GM21825 (cell line): ENCODE measurements around the gene MAGI3.
"Not testable (repeated sequence)": the region's sequence is repeated elsewhere in the genome, so short reads cannot be mapped to it uniquely, and the experiment has no call there.

ENCODE experiments used
- ATAC-seq: cut with Tn5 transposase; IDR thresholded peaks from one replicate; pipeline ENCODE4 v1.9.1; 2021; ENCODE audit warnings: mild to moderate bottlenecking, moderate library complexity; ENCODE audit not compliant: unreplicated experiment

The MAGI3 gene

DNA sequence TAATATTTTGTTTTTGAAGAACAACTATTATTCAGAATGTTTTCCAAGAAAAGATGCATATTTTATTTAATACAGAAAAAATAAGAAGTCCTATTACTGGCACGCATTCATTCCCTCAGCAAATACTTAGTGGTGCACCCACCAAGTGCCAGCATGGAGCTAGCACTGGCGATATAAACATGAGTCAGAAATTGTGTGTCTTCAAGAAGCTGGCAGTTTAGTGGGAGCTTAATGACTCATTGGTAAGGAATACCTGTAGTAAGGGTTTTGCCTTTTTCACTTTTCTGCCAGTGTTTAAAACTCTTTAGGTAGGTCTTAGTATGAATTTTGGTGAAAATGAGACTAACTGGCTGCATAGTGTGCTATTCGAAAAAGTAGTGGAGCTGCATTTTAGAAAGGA, 6.3 kb downstream of the MAGI3 start:
- ATAC-seq: no peak

DNA sequence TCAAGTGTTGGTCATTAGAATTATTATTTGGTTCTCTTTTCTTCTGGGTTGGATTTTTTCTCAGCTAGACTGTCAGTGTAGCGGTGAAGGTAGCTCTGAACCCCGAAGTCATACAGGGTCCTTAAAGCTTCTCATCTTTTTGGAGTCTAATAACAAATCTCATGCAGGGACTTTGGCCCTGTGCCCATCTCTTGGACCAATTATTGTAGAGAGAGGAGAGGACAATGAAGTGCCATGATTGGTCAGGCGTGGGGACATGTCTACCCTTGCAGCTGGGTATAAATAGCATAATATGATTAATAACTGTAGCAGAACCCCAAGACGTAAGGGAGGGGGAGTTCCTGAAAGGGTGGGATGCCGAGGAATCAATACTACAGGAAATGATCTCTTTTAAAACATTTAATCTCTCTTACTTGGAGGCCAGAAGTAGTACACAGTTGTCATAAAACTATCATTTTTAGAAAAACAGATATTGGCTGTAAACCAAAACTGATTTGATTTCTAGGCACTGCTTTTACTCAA, 8.8 kb downstream of the MAGI3 start:
- ATAC-seq: no peak

DNA sequence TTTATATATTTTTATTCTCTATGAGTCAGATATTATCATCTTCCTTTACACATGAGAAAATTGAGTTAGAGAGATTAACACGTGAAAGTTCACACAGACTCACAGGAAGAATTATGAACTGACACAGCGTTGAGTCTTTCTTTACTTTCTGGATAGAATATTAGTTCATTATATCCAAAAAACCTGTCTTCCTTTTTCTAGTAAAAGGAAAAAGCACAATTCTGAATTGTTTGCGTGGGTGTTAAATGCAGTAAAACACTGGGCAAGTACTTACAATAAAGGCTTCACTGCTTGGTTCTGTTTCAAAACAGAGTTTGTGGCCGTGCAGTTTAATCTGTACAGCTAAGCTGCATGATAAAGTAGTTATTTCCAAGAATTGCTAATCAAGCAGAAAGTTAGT, 10.8 kb downstream of the MAGI3 start:
- ATAC-seq: no peak

DNA sequence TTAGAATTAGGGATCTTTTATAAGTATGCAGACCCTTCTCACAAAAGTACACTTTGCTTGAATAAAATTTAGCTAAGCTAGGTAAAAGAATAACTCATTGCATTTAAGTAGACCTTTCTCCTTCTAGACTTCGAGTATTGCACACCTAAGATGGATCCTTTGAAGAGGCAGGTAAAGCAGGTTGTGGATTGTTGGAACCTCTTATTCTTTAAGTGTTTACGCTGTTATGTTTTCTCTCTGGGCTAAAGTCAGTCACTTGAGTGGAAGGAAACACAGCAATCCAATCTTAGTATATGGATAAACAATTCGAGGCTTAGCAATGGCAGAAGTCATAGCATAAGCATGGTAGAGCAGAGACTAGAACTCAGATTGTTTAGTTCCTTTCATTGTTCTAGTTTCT, 11.4 kb downstream of the MAGI3 start:
- no peak for ATAC-seq

DNA sequence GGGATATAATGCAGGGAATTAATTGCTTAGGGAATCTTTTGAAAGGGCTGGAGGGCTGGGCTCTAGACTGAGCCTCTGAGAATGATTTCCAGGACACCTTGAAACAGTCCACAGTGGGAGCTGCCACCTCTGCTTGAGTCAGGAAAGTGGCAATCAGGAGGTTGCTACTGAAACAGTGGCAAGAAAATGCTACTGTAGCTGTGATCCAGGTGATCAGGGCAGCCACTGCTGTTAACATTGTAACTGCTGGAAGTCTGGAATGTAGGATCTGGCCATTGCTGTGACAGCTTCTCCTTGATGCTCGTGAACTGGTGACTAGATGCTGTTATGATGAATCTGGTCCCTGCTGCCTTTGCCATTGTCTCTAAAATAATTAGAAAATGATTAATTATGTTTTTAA, 12.8 kb downstream of the MAGI3 start:
- ATAC-seq: no peak

DNA sequence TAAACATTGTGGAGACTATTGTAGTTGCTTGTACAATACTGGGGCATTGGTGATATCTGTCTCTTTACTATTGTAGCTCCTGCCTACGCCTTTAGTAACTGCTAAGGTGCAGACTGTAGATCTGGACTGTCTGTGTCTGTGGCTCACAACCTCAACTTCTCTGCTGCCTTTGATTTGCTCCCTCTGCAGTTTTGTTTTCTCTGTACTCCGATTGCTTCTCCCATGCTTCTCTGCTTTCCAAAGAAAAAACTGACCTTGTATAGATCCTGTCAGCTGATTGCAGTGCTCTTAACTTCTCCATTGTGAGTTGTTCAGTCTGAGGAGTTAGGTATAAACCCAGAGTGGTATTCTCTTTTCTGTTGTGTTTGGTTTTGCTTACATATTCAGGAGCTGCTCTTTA, 15.3 kb downstream of the MAGI3 start:
- ATAC-seq: no peak

DNA sequence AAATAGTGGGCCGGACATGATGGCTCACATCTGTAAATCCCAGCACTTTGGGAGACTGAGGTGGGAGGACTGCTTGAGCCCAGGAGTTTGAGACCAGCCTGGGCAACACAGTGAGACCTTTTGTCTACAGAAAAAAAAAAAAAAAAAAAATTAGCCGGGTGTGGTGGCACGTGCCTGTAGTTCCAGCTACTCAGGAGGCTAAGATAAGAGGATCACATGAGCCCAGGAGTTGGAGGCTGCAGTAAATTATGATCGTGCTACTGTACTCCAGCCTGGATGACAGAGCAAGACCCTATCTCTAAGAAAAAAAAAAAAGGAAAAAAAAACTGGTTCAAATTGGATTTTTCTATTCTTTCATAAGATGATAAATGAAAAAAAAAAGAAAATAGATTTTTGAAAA, 15.8 kb downstream of the MAGI3 start:
- not testable (repeated sequence) for ATAC-seq

DNA sequence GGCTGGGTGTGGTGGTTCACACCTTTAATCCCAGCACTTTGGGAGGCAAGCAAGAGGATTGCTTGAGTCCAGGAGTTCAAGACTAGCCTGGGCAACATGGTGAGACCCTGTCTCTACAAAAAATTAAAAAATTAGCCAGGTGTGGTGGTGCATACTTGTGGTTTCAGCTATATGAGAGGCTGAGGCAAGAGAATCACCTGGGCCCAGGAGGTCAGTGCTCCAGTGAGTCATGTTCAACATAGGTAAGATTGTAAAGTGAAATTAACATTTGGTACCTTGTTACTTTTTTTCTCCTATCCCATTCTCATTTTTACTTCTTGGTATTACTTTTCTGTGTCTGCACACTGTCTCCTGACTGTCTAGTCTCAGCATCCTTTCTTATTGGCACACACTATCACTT, 19.0 kb downstream of the MAGI3 start:
- no peak for ATAC-seq

DNA sequence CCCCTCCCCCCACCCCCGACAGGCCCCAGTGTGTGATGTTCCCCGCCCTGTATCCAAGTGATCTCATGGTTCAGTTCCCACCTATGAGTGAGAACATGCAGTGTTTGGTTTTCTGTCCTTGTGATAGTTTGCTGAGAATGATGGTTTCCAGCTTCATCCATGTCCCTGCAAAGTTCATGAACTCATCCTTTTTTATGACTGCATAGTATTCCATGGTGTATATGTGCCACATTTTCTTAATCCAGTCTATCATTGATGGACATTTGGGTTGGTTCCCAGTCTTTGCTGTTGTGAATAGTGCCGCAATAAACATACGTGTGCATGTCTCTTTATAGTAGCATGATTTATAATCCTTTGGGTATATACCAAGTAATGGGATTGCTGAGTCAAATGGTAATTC, 21.7 kb downstream of the MAGI3 start:
- not testable (repeated sequence) for ATAC-seq

DNA sequence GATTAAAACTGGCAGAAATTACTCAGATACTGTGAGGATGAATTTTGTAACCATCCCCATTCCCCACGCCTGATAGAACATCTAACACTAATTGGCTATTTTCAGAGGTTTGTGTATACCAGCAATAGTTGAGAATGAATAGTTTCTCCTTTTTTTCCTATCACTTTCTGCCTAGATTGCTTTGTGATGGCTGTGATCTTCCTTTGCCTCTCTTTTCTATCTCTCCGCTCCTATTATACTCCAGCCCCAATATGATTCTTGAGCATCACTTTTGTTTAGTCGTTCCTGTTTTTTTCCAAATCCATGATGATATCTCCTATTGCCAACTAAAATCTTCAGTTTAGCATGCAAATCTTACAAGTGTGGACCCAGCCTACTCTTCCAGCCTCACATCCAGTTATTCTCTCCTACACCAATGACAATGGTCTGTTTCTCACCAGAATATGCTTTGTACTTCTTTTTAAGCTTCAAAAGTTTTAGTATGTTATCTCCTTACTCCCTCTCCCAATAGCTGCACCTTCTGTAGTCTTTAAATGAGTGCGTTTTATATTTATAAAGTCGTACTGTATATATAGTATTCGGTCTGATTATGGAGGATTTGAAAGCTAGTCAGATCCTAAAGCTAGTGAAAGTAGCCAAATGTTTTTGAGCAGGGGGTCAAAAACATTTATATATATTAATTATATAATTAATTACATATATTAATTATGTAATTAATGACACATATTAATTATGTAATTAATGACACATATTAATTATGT, 25.2 kb downstream of the MAGI3 start:
- ATAC-seq: no peak

DNA sequence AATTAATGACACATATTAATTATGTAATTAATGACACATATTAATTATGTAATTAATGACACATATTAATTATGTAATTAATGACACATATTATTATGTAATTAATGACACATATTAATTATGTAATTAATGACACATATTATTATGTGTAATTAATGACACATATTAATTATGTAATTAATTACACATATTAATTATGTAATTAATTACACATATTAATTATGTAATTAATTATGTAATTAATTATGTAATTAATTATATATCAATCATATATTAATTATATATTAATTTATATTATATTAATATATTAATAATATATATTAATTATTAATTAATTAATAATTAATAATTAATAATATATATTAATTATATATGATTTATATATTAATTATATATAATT, 25.8 kb downstream of the MAGI3 start:
- not testable (repeated sequence) for ATAC-seq

DNA sequence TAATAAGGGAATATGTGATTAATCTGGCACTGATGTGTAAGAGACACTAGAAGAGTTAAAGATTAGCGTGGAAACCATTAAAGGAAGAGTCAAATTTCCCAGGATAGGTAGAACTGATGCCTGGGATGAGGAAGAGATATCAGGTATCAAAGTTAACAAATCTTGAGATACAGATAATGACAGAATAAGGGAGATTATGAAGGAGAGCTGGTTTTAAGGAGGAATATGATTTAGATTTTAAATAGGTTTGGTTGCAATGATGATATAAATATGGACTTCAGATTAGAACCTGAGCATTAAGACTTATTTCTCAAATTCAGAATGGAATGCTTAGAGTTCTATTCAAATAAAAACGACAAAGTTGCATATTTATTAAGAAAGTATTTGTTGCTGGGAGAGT, 26.2 kb downstream of the MAGI3 start:
- ATAC-seq: no peak

DNA sequence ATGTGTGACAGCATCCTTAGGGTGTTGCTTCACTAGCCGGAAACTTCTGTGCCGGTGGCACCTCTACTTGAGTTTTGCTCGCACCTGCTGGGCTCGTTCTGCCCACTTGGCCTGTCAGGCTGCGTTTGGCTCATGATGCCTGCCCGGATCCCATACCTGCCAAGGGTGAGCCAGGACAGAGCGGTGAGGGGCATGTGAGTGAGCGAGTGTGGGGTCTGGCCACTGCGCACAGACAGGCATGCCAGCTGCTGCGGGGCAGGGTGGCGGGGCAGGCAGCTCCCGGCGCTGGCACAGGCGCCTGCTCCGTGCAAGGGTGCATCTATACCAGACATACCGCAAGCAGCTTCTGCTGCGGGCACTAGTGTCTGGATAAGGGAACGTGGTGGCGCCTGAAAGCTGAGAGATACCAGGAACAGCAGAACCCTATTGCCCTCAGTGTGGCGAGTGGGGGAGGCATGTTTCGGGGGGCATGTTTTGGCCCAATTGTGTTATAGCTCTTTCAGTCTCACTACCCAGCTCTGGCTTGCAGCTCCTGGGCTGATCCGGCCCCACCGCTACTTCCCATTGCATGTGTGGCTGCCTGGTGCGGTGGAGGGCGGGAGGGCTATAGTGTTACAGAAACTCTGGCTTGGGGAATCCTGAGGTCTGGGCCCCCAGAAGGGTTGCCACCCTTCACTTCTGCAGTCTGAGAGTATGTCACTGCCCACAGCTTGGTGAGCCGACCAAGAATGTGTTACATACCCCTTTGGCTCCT, 32.2 kb downstream of the MAGI3 start:
- no peak for ATAC-seq

DNA sequence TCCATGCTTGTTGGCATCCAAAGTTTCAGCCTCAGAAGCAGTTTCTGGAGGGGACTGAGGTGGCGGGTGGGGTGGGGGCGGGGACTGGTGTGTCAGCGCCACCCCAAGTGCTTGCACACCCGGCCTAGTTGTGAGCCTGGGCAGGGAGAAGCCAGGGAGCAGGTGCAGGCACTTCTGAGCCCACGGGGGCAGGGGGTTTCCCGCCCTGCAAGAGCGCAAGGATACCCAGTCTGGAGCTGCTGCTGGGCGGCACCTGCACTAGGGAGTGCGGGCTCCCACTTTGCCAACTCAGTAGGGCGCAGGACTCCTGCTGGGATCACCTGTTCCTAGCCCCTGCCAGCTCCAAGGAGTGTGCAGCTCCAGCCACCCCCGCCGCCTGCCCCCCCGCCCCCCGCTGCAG, 33.5 kb downstream of the MAGI3 start:
- ATAC-seq: no peak

DNA sequence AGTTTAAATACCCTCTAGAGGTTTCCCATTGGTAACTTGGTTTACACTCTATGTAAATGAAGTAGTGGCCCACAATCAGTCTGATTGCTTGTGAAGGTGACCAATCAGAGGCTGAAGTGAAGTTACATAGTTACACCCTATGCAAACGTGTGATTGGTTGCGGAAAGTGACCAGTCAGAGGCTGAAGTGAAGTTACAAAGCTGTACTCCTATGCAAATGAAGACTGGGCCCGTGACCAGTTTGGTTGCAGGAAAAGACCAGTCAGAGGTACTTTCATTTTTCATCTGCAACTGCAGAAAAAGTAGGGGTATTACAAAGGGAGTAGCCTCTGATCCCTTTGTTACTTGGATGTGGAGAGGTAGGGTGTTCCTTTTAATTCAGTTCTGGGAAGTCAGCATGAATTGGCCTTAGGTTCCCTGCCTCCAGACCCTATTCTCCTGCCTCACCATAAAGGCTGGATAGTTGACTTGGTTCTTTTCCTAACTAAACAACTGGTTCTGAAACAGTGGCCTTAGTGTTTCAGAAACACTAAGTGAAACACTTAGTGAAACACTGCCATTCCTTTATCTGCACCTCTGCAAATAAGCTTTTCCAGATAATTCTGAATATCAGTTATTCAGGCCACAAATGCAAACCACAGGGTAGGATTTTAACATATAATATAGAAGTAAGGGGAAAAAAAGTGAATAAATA, 39.3 kb downstream of the MAGI3 start:
- no peak for ATAC-seq

DNA sequence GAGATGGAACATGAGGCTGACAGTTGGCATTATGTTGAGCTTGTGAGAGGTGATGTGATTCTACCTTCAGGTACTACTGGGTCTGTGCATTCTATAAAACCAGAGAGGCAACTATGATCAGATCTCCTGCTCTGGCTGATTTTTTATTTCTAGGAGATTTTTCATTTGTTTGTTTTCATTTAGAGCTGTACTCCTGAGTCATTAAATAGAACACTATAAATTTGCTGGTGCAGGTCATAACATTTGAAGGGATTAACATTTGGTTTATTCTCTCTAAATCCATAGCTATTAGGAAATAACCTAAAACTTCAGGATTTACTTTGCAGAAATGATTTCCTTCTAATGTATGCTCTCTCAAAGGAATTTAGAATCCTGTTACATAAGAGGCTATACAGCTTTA, 42.9 kb downstream of the MAGI3 start:
- ATAC-seq: no peak

DNA sequence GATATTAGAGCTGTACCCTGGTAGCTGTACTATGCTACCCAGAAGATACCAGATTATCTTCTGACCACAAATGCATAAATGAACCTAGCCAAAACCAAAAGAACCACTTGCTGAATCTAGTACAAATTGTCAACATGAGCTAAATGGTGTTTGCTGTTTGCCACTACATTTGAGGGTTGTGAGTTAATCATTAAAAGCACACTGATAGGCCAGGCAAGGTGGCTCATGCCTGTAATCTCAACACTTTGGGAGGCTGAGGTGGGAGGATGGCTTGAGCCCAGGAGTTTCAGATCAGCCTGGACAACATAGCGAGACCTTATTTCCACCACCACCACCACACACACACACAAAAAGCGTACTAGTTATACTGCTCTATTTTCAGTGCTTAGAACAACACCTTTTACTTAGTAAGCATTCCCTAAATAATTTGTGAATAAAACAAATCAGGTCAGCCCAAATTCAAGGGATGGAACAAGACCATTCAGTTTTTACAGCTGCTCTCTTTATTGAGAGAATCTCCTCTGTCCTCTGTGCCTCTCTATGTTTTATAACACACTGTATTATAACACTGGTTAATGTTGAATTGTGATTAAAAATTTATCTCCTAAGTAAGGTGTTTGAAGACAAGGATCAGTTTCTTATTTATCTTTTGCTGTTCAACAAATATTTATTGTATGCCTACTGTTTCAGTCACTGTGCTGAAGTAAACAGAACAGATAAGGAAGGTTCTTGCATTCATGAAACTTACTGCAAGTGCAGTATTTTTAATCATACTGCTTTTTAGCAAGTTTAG, 44.0 kb downstream of the MAGI3 start:
- no peak for ATAC-seq

DNA sequence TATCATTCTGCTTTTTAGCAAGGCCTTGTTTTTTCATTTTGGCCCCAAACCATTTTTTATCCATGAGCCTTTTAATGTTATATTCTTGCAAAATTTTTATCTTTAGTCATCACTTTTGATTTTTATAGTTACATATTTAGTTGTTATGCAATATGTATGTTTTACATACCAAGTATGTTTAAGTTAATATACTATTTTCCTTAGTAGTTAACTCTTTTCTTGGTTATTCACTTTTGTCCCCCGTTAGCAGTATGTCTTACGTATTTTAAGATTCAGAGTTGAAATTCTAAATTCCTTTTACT, 44.5 kb downstream of the MAGI3 start:
- ATAC-seq: no peak

DNA sequence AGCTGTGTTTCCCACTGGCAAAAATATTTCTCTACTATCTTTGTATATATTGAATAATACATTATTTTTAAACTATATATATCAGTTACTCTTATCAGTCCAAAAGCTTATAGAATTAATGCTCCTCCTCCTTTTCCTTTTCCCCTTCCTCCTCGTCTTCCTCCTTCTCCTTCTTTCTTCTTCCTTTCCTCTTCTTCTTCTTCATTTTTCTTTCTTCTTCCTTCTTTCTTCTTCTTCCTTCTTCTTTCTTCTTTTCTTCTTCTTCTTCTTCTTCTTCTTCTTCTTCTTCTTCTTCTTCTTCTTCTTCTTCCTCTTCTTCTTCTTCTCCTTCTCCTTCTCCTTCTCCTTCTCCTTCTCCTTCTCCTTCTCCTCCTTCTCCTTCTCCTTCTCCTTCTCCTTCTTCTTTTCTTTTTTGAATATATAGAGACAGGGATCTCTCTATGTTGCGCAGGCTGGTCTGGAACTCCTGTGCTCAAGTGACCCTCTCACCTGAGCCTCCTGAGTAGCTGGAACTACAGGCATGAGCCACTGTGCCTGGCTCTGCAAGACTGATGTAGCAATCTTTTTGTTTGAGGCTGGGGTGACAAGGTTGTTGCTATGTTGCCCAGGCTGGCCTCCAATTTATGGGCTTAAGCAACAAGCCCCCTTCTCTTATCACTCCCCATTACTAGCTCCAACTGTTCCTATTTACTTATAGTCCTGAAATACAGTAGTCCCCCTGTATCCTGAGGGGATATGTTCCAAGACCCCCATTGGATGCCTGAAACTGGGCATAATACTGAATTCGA, 47.4 kb downstream of the MAGI3 start:
- ATAC-seq: no peak

DNA sequence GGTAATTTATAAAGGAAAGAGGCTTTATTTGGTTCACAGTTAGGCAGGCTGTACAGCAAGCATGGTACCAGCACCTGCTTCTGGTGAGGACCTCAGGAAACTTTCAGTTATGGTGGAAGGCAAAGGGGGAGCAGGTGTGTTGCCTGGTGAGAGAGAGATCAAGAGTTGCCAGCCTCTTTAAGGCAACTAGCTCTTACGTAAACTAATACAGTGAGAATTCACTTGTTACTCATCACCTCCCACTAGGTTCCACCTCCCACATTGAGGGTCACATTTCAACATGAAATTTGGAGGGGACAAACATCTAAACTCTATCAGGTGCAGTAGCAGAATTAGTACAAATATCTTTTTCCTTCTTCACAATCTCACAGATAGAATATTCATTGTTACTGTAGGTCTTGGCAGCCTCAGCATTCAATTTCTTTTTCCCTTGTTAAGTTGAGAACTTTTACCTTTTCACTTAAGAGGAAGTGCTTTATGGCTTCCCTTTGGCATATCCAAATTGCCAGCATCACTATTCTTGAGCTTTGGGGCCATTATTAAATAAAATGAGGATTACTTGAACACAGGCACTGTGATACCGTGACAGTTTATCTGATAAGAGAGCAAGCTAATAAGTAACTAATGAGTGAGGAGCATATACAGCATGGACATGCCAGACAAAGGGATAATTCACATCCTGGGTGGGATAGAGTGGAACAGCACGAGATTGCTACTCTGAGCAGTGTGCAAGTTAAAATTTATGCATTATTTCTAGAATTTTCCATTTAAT, 48.4 kb downstream of the MAGI3 start:
- ATAC-seq: no peak
